ENCODE results near the gene ZNF77. TPM values are rescaled to one million over a fixed set of nuclear protein-coding genes. Genes with fewer than 3 reads are reported as not detected.

ZNF77 gene
- total RNA-seq, 2 experiments from 2014 or later: 5.4 to 6.8 TPM

DNA sequence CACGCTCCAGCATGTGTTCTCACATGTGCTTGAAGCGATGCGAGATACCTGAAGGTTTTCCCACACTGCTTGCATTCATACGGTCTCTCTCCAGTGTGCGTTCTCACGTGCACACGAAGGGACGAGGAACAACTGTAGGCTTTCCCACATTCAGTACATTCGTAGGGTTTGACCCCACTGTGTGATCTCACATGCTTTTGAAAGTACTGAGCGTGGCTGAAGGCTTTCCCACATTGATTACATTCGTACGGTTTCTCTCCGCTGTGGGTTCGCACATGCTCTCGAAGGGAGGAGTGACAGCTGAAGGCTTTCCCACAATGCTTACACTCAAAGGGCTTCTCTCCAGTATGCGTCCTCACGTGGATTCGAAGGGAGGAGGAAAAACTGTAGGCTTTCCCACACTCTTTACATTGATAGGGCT lies 11.3 kb downstream of the ZNF77 start:
- TF ChIP-seq, protein P1, sequence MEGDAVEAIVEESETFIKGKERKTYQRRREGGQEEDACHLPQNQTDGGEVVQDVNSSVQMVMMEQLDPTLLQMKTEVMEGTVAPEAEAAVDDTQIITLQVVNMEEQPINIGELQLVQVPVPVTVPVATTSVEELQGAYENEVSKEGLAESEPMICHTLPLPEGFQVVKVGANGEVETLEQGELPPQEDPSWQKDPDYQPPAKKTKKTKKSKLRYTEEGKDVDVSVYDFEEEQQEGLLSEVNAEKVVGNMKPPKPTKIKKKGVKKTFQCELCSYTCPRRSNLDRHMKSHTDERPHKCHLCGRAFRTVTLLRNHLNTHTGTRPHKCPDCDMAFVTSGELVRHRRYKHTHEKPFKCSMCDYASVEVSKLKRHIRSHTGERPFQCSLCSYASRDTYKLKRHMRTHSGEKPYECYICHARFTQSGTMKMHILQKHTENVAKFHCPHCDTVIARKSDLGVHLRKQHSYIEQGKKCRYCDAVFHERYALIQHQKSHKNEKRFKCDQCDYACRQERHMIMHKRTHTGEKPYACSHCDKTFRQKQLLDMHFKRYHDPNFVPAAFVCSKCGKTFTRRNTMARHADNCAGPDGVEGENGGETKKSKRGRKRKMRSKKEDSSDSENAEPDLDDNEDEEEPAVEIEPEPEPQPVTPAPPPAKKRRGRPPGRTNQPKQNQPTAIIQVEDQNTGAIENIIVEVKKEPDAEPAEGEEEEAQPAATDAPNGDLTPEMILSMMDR (conservative IDR thresholded peaks at IDR 0.05; ENCODE audit: low read length): no peak
- TF ChIP-seq EZH2phosphoT487 (IDR thresholded peaks at IDR 0.05; ENCODE audit: borderline replicate concordance, low read depth, low read length): no peak
- Histone ChIP-seq H3K9me2 (ENCODE audit: insufficient read depth, low read length) (no peaks in the 10 kb centered on the region), H3K4me2 (ENCODE audit: low read length) (no peak overlapping the region)

DNA sequence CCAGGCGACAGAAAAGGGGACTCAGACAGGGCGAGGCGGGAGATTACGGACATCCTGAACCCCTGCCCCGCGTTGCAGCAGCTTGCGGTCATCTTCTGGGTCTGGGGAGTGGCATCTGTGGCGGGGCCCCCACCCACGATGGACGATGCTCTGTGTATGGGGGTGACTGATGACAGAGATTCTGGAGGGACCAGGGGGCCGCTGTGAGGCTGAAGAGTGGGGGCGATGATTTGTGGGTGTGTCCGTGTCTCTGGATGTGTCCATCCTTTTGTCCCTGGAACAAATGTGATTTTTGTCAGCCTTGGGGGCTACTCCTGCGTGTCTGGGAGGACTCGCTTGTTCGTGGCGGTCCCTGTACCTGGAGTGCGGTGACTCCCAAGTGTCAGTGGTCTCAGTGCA lies 17.7 kb downstream of the ZNF77 start:
- Histone ChIP-seq H3K27ac (ENCODE audit: low read depth, low read length, poor library complexity, severe bottlenecking) (no peak overlapping the region), H3K4me3 (ENCODE audit: low read depth, low read length, poor library complexity, severe bottlenecking) (no peak overlapping the region), H3K79me2 (ENCODE audit: insufficient read depth, low read depth, low read length) (no peaks in the 10 kb centered on the region), H3K36me3 (ENCODE audit: insufficient read depth, low read length) (0 out of 2 replicates have a peak, but pooled peaks cover 3% of the 10 kb centered on the region), H3K9me2 (ENCODE audit: insufficient read depth, low read length) (no peaks in the 10 kb centered on the region), H3K4me1 (ENCODE audit: insufficient read depth, low read length, poor library complexity, severe bottlenecking) (no peaks in the 10 kb centered on the region), H4K20me1 (ENCODE audit: insufficient read depth, low read length) (no peaks in the 10 kb centered on the region), H3K9me3 (ENCODE audit: low read length) (no peaks in the 10 kb centered on the region), H2AFZ (ENCODE audit: low read length) (no peak overlapping the region), H3K4me2 (ENCODE audit: low read length) (no peak overlapping the region)
- TF ChIP-seq, protein P1 (conservative IDR thresholded peaks at IDR 0.05; ENCODE audit: low read length): no peak
- TF ChIP-seq EZH2phosphoT487 (IDR thresholded peaks at IDR 0.05; ENCODE audit: borderline replicate concordance, low read depth, low read length): no peak
- CTCF ChIA-PET (ENCODE audit: unreplicated experiment): no interaction called here
- no peak for DNase-seq (ENCODE audit: low spot score)
- intact Hi-C loops (cut with micrococcal nuclease; ENCODE audit: unreplicated experiment): no loop called here
- POLR2A ChIA-PET: no interaction called here
- BruUV-seq (replicated peaks): no TSS peak

More for the DNA sequence above, 11.3 kb downstream of the ZNF77 start:
- Histone ChIP-seq H4K20me1 (ENCODE audit: insufficient read depth, low read length) (no peaks in the 10 kb centered on the region), H3K27ac (ENCODE audit: low read depth, low read length, poor library complexity, severe bottlenecking) (no peak overlapping the region), H3K79me2 (ENCODE audit: insufficient read depth, low read depth, low read length) (no peaks in the 10 kb centered on the region), H3K4me1 (ENCODE audit: insufficient read depth, low read length, poor library complexity, severe bottlenecking) (no peaks in the 10 kb centered on the region), H3K4me3 (ENCODE audit: low read depth, low read length, poor library complexity, severe bottlenecking) (no peak overlapping the region), H2AFZ (ENCODE audit: low read length) (no peak overlapping the region), H3K36me3 (ENCODE audit: insufficient read depth, low read length) (peaks cover 26% of the 10 kb centered on the region), H3K9me3 (ENCODE audit: low read length) (no peaks in the 10 kb centered on the region)
- ChIA-PET POLR2A (interaction anchor here (0.6 to 0.7 kb wide), 2 partner anchors 9 to 379 kb away, joined by 3 to 5 read pairs; no protein-coding TSS in a partner anchor), CTCF (ENCODE audit: unreplicated experiment) (no interaction called here)
- no peak for DNase-seq (ENCODE audit: low spot score)
- intact Hi-C loops (cut with micrococcal nuclease; ENCODE audit: unreplicated experiment): no loop called here
- BruUV-seq (replicated peaks): TSS peak; percentile 68

DNA sequence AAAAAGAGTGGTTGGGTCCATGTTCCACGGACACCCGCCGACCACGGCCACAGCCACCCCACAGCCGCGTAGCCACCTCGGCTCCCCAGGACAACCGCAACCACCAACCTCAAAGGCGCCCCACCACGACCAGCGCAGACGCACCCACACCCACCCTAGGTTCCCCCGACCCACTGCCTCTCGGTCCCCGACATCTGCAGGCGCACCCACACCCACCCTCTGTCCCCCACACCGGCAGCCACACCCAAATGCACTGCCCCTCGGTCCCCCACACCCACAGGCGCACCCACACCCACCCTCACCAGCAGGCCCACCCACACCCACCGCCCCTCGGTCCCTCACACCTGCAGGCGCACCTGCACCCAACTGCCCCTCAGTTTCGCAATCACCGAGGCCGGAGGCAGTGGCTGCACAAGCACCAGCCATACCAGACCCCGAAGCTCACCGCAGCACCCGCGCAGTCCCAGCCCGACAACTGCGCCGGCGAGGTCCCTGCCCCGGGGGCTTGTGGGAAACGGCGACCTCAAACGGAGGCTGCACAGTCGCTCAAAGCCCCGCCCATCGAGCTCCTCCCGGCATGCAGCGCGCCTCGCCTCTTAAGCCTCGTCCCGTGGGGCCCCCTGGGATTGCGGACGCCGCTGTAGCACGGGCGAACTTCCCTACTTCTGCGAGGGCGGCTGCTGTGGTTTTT lies 18.3 kb downstream of the ZNF77 start:
- DNase-seq (ENCODE audit: low spot score): no peak
- Histone ChIP-seq H3K4me1 (ENCODE audit: insufficient read depth, low read length, poor library complexity, severe bottlenecking) (no peaks in the 10 kb centered on the region), H3K9me3 (ENCODE audit: low read length) (no peaks in the 10 kb centered on the region), H2AFZ (ENCODE audit: low read length) (no peak overlapping the region), H3K4me3 (ENCODE audit: low read depth, low read length, poor library complexity, severe bottlenecking) (no peak overlapping the region), H3K79me2 (ENCODE audit: insufficient read depth, low read depth, low read length) (no peaks in the 10 kb centered on the region), H3K9me2 (ENCODE audit: insufficient read depth, low read length) (no peaks in the 10 kb centered on the region), H3K4me2 (ENCODE audit: low read length) (no peak overlapping the region), H3K27ac (ENCODE audit: low read depth, low read length, poor library complexity, severe bottlenecking) (no peak overlapping the region), H3K36me3 (ENCODE audit: insufficient read depth, low read length) (0 out of 2 replicates have a peak, but pooled peaks cover 3% of the 10 kb centered on the region), H4K20me1 (ENCODE audit: insufficient read depth, low read length) (no peaks in the 10 kb centered on the region)
- POLR2A ChIA-PET: no interaction called here
- no TSS peak for BruUV-seq (replicated peaks)
- TF ChIP-seq, protein P1 (conservative IDR thresholded peaks at IDR 0.05; ENCODE audit: low read length): no peak
- TF ChIP-seq EZH2phosphoT487 (IDR thresholded peaks at IDR 0.05; ENCODE audit: borderline replicate concordance, low read depth, low read length): no peak
- CTCF ChIA-PET (ENCODE audit: unreplicated experiment): no interaction called here
- intact Hi-C loops (cut with micrococcal nuclease; ENCODE audit: unreplicated experiment): no loop called here
